Adrenal gland (tissue), 12 donors: Measurements from ENCODE around the gene PRKACA. TPM values are rescaled to one million over a fixed set of nuclear protein-coding genes. Genes with fewer than 3 reads are reported as not detected.

Experiments
- DNase-seq, 7 donors: peaks; one replicate each; pipeline ENCODE4 v3.0.0-alpha.2; 2019 to 2020
- H3K27ac ChIP-seq, 5 donors: fragments of 200-600 bp; sonication (generic) in 4 of 5; 1 replicate in 3 of 5; 2 replicates in 2 of 5; pipeline versions ENCODE4 v1.5.1 to v1.8.0; 2016 to 2020; ENCODE audit warnings: mild to moderate bottlenecking in 1 of 5
- H3K27me3 ChIP-seq: fragments of 200-600 bp; 2 replicates; pipeline ENCODE4 v1.8.0; 2021
- H3K36me3 ChIP-seq, 2 donors: fragments of 200-600 bp; replicated peaks in 1 of 2; 1 replicate in 1 of 2; 2 replicates in 1 of 2; pipeline versions ENCODE4 v1.5.1 to v1.8.0; 2018 to 2022
- H3K4me1 ChIP-seq, 2 donors: fragments of 200-600 bp; replicated peaks in 1 of 2; 1 replicate in 1 of 2; 2 replicates in 1 of 2; pipeline versions ENCODE4 v1.5.1 to v1.8.0; 2018 to 2021
- H3K4me3 ChIP-seq, 4 donors: fragments of 200-600 bp; sonication (generic) in 3 of 4; one replicate each; pipeline ENCODE4 v1.5.1; 2016 to 2018
- H3K9me3 ChIP-seq, 3 donors: fragments of 200-600 bp; sonication (generic) in 1 of 3; replicated peaks in 1 of 3; 1 replicate in 2 of 3; 2 replicates in 1 of 3; pipeline versions ENCODE4 v1.5.1 to v1.8.0; 2016 to 2021
- POLR2A ChIP-seq, 2 donors: fragments of 450-650 bp; IDR thresholded peaks; one replicate each; pipeline ENCODE4 v1.6.1; 2017; ENCODE audit warnings: antibody characterized with exemption in 2 of 2, mild to moderate bottlenecking in 2 of 2, moderate library complexity in 1 of 2
- WGBS, 4 donors: extraction: QIAGEN DNeasy Blood & Tissue Kit in 2 of 4; methylation state at CpG; one replicate each; pipeline versions ENCODE4 v1.1.5 to v1.1.7; 2013 to 2017; 5-methylcytosine and 5-hydroxymethylcytosine counted together
- intact Hi-C, 2 donors: fragments of 100-400 bp; cut with DNase I; formaldehyde crosslinking; loops; one replicate each; pipeline versions ENCODE4 v1.14.1 to v1.15.0; 2022 to 2023
- polyA plus RNA-seq, 3 donors: library from polyadenylated mRNA; stranded (reverse); fragments of 200-250 nt in 2 of 3; fragments of 350-450 nt in 1 of 3; fragmentation: Illumina TruSeq in 1 of 3; extraction: RNeasy Lipid Tissue Mini Kit (QIAGEN cat#74804) in 1 of 3; gene quantifications; one replicate each; pipeline ENCODE4 v1.2.3, GENCODE V29; 2013 to 2014
- total RNA-seq, 9 donors: library from RNA; depleted of rRNA in 4 of 9; stranded (reverse); fragments of >200 nt in 4 of 9; fragments of 120-200 nt in 1 of 9; fragmentation: NEBNext Ultra II Directional in 1 of 9; extraction: Animal tissue kit (Norgen Biotek cat#: 25700) in 1 of 9; gene quantifications; one replicate each; pipeline versions ENCODE4 v1.1.0 to v1.2.4, GENCODE V29; 2013 to 2023
- TF ChIP-seq, protein P1 (sequence below), 6 experiments: fragments of 450-650 bp in 4 of 6; fragments of 200-600 bp in 2 of 6; sonication (generic) in 1 of 6; IDR thresholded peaks; 1 replicate in 5 of 6; 2 replicates in 1 of 6; pipeline versions ENCODE4 v1.5.1 to v1.8.0; 2016 to 2021; ENCODE audit warnings: antibody characterized with exemption in 6 of 6, mild to moderate bottlenecking in 2 of 6, moderate library complexity in 1 of 6
- donor health status: healthy with polysubstance abuse.
- donor health status: Bipolar disorder and iron deficiency.
- donor health status: DM: yes; HTN: yes; CAD: no.
- donor health status: DM: no; HTN: no; CAD: no.
- donor health status: DM: no; HTN: no; CAD: no.
- donor health status: DM: yes; HTN: yes; CAD: no.

PRKACA gene
- total and polyA plus RNA-seq, 12 donors = 74.1 to 457 (median 150) TPM

DNA sequence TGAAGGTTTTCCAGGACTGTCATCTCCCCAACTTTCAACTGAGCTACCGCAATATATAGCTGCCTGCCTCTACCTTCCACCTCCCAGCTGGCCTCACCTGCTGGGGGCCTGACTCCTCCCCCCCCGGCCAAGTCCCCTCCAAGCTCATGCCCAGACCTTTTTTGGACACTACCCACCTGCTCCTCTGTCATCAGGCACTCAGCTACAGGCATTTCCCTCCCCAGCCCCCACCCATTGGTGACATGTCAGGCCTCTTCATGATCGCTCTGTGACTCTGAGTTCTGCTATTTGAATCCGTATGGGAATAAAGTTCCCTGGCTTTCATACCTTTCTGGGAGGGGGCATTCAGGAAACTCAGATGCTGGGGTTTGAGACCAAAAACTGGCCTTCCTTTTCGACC, 1.8 kb downstream of the PRKACA start:
- peak overlapping the region; percentile 32 to 100 (median 86) for H3K27ac ChIP-seq
- DNase-seq = peak in 4 of 7 donors; percentile 45 to 58 (median 52)
- intact Hi-C loops = no loop called here
- no peaks in the 10 kb centered on the region for H3K27me3 ChIP-seq
- WGBS, 4 donors = 31 to 41% (median 33%) methylated on average over 5 of the region's 5 CpGs
- H3K4me3 ChIP-seq = peak overlapping the region in 1 of 4 donors; percentile 95
- no peaks in the 10 kb centered on the region for H3K9me3 ChIP-seq
- H3K36me3 ChIP-seq = no peaks in the 10 kb centered on the region
- H3K4me1 ChIP-seq = peaks cover 59 to 83% of the 10 kb centered on the region in 2 donors
- no peak for TF ChIP-seq POLR2A (IDR thresholded peaks at IDR 0.05)
- TF ChIP-seq, protein P1, sequence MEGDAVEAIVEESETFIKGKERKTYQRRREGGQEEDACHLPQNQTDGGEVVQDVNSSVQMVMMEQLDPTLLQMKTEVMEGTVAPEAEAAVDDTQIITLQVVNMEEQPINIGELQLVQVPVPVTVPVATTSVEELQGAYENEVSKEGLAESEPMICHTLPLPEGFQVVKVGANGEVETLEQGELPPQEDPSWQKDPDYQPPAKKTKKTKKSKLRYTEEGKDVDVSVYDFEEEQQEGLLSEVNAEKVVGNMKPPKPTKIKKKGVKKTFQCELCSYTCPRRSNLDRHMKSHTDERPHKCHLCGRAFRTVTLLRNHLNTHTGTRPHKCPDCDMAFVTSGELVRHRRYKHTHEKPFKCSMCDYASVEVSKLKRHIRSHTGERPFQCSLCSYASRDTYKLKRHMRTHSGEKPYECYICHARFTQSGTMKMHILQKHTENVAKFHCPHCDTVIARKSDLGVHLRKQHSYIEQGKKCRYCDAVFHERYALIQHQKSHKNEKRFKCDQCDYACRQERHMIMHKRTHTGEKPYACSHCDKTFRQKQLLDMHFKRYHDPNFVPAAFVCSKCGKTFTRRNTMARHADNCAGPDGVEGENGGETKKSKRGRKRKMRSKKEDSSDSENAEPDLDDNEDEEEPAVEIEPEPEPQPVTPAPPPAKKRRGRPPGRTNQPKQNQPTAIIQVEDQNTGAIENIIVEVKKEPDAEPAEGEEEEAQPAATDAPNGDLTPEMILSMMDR (IDR thresholded peaks at IDR 0.05) = no peak

DNA sequence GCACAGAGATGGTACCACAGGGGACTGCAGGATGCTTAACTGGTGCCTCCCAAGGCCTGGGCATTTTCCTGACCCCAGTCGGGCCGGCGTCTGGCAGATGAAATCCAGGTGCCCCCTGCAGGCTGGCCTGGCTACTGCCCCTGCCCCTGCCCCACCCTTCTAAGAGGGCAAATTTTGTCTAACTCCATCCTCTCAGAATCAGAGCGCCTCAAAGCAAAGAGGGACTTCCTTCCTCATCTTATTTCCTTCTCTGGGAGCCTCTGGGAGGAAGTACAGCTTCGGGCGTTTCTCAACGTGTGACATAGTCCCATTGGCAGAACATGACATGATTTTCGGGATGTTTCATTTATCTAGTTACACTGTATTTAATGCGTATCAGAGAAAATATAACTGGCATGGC, 2.7 kb downstream of the PRKACA start:
- WGBS, 4 donors = 26 to 49% (median 27%) methylated on average over 8 to 9 of the region's 9 CpGs
- H3K27me3 ChIP-seq = no peaks in the 10 kb centered on the region
- no peaks in the 10 kb centered on the region for H3K9me3 ChIP-seq
- intact Hi-C loops = no loop called here
- H3K36me3 ChIP-seq = no peaks in the 10 kb centered on the region
- H3K27ac ChIP-seq = peak overlapping the region in 4 of 5 donors; percentile 32 to 94 (median 88)
- no peak for TF ChIP-seq POLR2A (IDR thresholded peaks at IDR 0.05)
- TF ChIP-seq, protein P1 (IDR thresholded peaks at IDR 0.05) = peak; percentile 29 to 61 (median 56)
- no peak overlapping the region for H3K4me3 ChIP-seq
- DNase-seq = peak in 6 of 7 donors; percentile 68 to 84 (median 73)
- peaks cover 58 to 84% of the 10 kb centered on the region in 2 donors for H3K4me1 ChIP-seq

DNA sequence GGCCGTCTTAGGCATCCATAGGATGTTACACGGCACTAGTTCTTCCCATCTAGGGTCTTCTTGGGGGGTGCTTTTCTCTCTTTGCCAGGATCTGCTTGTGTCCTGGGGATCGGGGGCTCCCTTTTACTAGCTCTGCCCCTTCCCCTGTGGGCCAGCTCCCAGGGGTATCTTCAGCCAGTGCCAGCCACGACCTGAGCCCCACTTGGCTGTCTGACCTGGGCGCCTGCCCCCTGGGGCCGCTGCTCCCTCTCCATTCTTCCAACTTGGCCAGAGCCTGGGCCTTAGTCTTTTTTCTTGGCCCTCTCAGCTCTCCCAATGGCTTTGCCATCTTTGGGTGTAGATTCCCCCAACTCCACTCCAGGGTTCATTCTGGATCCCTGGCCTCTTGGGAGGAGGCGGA, 3.1 kb downstream of the PRKACA start:
- TF ChIP-seq, protein P1 (IDR thresholded peaks at IDR 0.05) = no peak
- TF ChIP-seq POLR2A (IDR thresholded peaks at IDR 0.05) = no peak
- DNase-seq = no peak
- H3K27ac ChIP-seq = peak overlapping the region in 4 of 5 donors; percentile 32 to 94 (median 88)
- intact Hi-C loops = no loop called here
- no peak overlapping the region for H3K4me3 ChIP-seq
- WGBS, 4 donors = 90 to 92% (median 91%) methylated on average over 6 to 7 of the region's 7 CpGs
- H3K4me1 ChIP-seq = peaks cover 54 to 80% of the 10 kb centered on the region in 2 donors
- H3K27me3 ChIP-seq = no peaks in the 10 kb centered on the region
- H3K36me3 ChIP-seq = no peaks in the 10 kb centered on the region
- no peaks in the 10 kb centered on the region for H3K9me3 ChIP-seq

DNA sequence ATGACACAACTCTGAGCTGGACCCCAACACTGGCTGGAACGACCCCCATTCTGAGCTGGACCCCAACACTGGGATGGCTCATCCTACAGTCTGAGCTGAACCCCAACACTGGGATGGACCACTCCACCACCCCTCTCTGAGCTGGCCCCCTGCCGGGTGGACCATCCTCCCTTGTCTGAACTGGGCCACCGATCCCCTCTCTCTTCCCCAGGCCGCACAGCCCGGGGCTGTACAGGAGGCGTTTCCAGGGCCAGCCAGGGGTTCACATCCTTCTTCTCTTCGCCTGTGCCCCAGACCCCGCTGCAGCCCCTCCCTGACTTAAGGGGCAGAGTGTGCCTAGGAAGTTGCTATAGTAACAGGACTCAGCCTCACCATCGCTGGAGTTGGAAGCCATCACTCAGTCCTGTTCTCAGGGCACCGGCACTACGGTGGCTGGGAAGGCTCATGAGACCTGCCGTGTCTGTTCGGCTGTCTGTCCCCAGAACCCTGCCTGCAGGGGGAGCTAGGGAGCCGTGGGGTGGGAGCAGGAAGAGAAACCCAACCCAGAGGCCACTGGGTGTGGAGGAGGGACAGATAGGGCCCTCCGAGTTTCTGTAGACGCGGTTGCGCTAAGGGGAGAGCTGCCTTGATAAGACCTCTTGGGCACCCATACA, 3.7 kb downstream of the PRKACA start:
- TF ChIP-seq POLR2A (IDR thresholded peaks at IDR 0.05) = no peak
- TF ChIP-seq, protein P1 (IDR thresholded peaks at IDR 0.05) = peak in 4 of 6 experiments; percentile 11 to 51 (median 35)
- H3K4me3 ChIP-seq = peak overlapping the region in 1 of 4 donors; percentile 48
- WGBS, 4 donors = 75 to 87% (median 79%) methylated on average over 11 to 18 of the region's 18 CpGs
- no peaks in the 10 kb centered on the region for H3K9me3 ChIP-seq
- intact Hi-C loops = no loop called here
- no peaks in the 10 kb centered on the region for H3K27me3 ChIP-seq
- H3K27ac ChIP-seq = peak overlapping the region; percentile 1 to 94 (median 86)
- H3K4me1 ChIP-seq = peaks cover 48 to 75% of the 10 kb centered on the region in 2 donors
- H3K36me3 ChIP-seq = no peaks in the 10 kb centered on the region
- DNase-seq = peak in 5 of 7 donors; percentile 46 to 76 (median 64)
